SW 1271 (cell line): ENCODE results near the gene RPL15.
A peak's percentile ranks its signal among the peaks of the same experiment; 100 is the strongest.

Experiments
- DNase-seq, 2 experiments: peaks; one replicate each; lab custom pipeline; 2025; lab: John Stamatoyannopoulos, UW

Gene RPL15

DNA sequence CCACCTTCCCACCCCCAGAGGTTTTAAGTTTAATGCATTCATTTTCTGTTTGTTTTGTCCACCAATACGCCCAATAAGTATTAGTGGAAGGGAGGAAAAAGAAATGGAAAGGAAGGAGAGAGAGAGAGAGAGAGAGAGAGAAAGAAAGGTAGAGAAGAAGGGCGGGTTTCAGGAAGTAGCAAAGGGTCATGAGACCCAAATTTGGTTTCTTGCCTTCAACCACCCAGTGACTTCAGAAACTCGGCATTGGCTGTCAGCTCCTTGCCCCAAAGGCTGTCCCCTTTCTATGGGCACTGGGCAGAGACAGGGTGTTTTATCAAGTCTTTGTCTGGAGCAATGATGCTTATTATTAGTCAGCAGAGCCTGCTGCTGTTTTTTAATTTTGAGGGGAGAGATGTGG is 14.7 kb downstream of the RPL15 start:
- DNase-seq: no peak

DNA sequence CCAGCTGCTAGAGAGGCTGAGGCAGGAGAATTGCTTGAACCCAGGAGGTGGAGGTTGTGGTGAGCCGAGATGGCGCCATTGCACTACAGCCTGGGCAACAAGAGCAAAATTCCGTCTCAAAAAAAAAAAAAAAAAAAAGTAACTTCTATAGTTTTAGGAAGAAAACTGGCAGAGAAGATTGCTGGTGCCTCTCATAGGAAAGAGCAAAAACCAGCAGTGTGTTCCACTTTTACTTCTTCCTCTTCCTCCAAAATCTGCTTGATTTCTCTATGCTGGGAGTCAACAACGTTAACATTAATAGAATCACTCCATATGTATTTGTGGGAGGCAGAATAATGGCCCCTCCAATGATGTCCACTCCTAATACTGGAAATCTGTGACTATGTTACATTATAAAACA is 15.6 kb downstream of the RPL15 start:
- DNase-seq: no peak

DNA sequence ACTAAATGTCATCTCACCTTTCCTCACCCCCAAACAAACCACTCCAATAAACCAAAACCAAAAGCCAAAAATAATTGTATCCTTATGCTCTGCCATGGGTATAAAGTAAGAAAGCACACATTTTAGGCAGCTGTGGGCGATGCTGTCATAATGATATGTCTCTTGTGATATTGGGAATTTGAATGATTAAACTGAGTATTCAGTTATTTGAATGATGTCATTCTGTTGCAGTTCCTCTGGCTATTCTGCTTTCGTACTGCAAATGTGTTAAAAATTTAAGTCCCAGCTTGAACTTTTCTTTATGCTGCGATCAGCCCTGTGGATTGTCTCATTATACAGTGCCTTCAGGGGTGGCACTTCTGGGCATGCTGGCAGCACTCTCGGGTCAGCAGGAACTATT is 17.3 kb downstream of the RPL15 start:
- no peak for DNase-seq

DNA sequence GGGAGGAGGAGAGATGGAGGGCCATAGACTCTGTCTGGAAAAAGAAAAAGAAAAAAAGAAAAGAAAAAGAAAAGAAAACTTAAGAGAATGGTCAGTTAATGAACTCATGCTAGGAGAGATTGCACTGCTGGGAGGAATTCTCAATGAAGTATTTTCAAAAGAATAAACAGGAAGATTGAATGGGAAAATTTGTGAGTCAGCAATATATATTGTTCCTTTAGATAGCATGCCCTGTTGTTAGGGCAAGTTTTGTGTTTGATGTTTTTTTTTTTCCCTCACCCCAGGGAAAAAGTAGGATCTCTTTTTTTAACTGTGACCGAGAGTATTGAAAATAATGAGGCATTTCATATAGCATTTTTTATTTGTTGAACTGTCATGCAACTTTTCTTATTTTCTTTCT is 20.4 kb downstream of the RPL15 start:
- DNase-seq: no peak

DNA sequence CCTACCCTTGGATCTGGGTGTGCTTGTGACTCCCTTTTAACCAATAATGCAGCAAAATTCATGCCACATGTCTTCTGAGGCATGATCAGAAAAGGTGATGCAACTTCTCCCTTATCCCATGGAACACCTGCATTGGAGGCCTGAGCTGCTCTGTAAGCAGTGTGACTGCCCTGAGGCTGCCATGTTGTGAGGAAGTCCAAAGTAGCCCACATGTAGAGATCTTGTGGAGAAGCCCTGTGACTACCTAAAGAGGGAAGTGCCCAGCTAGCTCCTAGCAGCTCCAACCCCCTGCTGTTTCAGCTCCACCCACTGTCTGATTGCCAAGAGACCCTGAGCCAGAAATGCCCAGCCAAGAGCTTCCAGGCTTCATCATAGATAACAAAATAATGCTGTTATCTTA is 21.8 kb downstream of the RPL15 start:
- DNase-seq: no peak

DNA sequence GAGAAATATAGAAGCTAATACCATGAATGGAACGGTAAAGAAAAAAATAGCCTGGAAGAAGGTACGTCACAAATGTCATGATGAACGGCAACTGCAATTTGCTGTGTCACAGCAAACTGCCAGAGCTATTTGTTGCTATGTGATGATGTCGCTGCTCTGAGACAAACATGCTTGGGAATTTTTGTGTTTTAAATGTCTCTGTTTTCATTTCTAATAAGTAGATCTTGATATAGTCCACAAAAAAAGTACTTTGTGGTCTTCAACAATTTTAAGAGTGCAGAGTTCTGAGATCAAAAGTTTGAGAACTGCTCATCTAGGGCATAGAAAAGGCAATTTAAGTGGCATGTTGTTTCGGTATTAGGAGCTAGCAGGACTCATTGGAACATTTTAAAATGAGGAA is 23.8 kb downstream of the RPL15 start:
- DNase-seq: no peak

DNA sequence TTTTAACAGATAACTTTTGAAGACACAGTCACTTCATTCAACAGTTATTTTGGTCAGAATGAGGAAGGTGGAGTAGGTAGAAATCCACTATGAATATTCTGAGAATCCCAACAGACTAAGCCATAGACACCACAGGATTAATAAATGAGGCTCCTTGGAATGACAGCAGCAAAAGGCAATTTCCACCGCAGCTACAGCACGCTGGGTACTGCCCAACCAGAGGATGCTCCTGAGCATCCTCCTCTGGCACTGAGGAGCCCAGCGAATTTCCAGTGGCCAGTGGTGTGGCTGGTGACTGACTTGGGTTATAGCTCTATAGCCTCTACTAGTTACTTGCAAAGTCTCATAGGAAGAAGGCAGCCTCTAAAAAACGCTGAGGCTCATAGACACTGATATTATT is 24.5 kb downstream of the RPL15 start:
- no peak for DNase-seq

DNA sequence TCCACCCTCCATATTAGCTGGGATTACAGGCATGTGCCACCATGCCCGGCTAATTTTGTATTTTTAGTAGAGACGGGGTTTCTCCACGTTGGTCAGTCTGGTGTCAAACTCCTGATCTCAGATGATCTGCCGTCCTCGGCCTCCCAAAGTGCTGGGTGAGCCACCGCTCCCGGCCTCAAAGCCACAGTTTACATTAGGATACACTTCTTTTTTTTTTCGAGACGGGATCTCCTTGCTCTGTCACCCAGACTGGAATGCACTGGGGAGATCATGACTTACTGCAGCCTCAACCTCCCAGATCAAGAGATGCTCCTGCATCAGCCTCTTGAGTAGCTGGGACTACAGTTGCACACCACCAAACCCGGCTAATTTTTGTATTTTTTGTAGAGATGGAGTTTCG is 25.6 kb downstream of the RPL15 start:
- no peak for DNase-seq

DNA sequence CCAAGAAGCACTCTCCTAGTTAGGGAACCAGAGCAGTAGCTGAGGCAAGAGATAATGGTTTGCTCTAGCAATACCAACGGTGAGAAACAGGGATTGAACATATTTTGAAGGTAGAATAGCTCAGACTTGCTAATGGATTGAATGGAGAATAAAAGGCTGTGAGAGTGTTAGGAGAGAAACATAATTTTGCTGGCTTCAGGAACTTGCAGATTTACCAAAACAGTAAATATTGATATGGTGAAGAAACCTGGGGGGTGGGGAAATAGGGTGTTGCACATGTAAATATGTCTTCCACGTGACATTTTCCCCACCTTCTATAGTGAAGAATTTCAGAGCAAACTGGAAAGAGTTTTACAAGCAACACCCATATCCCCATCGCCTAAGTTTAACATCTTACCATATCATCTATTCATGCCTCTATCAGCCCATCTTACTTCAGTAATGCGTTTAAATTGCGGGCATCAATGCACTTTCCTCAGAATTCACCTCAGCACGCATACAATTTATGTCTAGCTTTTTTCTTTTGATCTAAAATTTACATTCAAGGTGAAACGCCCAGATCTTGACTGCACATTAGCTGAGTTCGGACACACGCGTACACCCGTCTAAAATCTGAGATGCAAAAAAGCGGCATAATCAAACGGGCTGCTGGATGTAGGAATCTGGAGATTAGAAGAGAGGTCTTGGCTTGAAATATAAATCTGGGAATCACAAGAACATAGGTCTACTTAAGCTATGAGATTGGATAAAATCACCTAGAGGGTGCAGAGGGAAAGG is 27.3 kb downstream of the RPL15 start:
- DNase-seq: no peak

DNA sequence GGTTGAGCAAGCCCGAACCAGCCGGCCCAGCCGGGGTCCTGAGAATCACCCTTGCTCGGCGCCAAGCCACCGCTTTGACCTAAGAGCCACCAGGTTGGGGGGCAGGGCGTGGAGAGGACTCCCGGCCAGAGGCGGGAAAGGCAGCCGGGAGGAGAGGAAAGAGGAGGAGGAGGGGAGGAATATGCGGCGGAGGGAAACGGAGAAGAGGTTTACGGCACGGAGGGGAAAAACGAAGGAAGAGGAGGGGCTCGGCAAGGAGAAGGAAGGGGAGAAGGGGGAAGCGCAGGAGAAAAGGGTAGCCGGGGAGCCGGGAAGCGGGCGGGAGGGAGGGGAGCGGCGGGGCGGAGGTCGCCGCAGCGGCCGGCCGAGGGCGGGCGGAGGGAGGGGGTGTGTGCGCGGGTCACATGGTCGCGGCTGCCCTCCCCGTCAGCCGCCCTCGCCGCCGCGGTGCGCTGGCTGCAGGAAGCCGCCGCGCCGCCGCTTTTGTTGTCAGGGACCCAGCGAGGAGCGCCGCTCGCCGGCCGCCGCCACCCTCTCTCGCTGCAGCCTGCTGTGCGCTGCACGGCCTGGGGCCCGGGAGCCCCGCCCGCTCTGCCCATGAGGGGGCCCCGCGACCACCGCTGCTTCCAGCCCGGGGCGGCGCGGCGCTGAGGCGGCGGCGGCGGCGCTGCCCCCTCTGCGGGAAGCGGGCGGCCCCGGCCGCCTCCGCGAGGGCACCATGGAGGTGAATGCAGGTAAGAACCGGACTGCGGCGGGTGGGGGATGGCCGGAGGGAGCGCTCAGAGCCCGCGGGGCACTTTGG is 28.1 kb downstream of the RPL15 start, which contains the start of gene NR1D2:
Gene NR1D2 (plus strand): TSS at position 426 of the 802 bp plus-strand sequence. CDS start 293 bp downstream, at position 719.
- peak in 1 of 2 experiments; percentile 74 for DNase-seq

DNA sequence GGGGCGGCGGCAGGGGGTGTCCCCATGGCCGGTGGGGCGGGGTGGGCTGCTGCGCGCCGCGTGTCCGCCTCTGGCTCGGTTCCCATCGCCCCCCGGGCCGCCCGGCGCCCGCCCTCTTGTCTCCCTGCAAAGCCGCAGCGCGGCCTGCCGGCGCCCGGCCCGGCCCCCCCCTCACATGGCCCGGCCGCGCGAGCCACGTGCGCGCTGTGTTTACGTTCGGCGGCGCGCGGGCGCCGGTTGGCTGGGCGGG is 28.7 kb downstream of the RPL15 start:
- no peak for DNase-seq

DNA sequence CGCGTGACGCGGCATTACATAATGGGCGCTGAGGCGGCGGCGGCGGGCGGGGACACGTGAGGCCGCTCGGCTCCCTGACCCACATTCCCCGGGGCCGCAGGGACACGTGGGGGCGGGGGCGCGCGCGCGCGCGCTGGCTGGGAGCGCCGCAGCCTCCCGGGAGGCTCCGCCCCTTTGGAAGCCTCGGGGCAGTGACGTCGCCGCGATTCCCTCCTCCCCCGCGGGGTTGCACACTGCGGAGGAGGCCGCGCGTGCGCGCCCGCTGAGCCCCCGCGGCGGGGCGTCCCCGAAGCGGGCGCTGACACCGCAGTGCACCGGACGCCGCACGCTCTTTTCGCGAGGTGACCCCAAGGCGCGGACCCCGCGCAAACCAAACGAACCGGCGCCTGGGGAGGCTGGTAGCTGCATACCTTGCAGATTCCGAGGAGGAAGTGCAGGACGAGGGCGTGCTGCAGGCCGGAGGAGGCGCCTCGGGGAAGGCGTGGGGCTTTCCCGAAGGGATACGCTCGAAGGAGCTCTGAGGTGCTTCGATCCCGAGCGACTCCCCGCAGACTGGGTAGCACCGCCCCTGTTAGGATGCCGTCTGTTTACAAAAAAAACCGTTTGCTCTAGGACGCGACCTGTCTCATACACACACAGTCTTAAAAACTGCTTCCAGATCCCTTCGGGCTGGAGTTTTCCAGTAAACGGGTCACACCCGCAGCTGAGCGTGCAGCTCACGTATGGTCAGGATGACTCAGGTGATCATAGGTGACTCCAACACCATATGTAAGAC is 29.2 kb downstream of the RPL15 start:
- DNase-seq: peak; percentile 90 to 93

DNA sequence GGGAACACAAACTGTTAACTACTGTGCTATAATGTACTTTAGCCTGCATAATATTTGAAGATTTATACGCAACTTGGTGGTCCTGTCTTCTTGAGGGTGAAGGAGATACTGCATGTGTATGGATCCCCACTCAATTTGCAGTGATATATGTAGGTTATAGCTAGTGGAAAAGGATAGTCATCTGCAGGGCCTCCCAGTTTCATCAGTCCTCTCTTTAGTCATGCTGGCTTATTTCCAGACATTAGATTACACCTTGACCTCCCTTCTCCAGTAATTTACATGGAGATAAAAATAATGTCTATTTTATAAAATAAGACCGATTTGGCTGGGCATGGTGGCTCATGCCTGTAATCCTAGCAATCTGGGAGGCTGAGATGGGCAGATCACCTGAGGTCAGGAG is 31.8 kb downstream of the RPL15 start:
- DNase-seq: no peak

DNA sequence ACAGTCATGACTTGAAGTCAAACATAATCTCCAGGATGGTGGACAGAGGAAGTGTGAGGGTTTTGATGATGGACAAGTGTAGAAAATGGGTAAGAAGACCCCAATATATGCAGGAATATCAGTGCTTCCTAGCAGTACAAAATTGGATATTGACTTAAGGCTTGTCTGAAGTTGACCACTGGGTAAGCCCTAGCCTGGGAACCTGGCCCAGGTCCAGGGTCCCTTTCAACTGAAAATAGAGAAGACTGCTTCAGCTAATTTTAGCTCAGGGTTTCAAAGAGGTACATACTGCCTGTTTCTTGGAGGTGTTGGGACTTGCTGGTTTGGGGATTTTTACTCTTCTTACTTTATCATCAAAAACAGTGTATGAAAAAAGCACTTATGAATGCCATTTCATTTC is 32.9 kb downstream of the RPL15 start:
- no peak for DNase-seq

DNA sequence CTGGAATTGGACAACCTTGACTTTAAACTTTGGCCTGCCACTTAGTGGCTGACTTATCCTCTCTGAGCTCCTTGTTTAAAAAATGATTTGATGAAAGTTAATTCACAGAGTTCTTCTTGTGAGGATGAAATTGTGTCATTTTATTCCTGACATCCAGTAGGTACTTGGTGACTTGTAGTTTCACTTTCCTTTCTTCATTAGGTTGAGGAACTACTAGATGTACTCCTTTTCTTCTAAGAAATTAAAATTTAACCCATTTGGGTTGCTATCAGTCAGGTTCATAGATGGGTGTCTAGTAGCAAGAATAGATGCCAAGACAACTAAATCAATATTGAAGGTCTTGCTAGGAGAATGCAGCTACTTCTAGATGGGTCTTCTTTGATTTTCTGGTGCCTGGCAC is 33.4 kb downstream of the RPL15 start:
- DNase-seq: no peak

DNA sequence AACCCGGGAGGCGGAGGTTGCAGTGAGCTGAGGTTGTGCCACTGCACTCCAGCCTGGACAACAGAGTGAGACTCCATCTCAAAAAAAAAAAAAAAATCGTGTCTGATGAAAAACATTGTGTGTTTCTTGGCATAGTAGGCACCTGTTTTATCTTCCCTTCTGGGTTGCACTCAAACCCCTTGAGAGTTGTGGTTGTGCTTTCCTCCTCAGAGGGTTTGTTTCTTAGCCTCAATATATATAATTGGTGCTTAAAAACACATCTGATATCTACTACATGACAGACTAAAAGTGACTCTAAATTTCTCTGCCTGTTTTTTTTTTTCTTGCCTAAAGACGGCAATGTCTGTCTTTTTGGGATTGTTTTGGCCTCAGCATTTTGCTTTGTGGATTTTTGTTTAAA is 35.7 kb downstream of the RPL15 start:
- no peak for DNase-seq

DNA sequence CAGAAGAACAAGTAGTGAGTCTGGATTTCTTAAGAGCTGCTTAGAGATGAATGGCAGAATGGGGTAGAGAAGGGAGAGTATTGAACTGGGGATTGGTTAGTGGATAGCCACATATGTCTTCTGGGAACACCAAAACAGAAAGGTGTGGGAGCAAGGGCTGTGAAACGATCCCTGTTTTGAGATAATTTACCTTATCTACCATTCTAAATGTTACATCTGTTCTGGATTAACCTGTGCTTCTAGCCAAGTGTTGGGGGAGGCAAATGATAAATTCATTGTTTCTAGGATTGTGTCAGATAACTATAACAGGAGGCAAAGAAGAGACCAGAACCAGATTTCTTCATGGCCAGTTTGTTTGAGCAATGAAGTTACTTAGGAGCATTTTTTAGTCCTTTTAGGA is 36.6 kb downstream of the RPL15 start:
- DNase-seq: no peak

DNA sequence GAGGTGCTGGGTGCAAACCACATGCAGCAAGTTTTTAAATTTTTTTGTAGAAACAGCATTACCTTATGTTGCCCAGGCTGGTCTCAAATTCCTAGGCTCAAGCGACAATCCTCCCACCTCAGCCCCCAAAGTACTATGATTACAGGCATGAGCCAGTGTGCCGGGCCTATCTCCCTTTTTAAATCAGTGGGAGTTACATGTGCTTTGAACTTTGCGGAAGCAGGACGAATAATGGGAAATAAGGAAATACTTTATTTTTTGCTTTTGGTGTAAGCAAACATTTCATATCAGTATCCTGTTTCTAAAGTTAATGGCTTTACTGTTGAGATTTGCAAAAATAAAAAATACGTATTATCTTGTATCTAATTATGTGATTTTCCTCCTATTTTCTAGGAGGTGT is 37.2 kb downstream of the RPL15 start:
- DNase-seq: no peak

DNA sequence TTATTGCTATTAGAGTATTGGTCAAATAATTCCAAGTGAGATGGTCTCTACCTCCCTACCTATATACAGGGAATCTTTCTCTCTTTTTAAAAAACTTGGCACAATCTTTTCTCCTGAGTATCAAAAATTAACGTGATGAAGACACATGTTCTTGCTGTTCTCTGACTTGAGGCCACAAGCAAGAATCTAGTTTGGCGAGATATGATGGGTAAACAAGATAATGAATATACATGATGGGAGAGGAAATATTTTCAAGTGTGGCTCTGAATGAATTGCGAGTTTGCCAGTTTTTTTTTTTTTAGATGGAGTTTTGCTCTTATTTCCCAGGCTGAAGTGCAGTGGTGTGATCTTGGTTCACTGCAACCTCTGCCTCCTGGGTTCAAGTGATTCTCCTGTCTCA is 39.8 kb downstream of the RPL15 start:
- no peak for DNase-seq

DNA sequence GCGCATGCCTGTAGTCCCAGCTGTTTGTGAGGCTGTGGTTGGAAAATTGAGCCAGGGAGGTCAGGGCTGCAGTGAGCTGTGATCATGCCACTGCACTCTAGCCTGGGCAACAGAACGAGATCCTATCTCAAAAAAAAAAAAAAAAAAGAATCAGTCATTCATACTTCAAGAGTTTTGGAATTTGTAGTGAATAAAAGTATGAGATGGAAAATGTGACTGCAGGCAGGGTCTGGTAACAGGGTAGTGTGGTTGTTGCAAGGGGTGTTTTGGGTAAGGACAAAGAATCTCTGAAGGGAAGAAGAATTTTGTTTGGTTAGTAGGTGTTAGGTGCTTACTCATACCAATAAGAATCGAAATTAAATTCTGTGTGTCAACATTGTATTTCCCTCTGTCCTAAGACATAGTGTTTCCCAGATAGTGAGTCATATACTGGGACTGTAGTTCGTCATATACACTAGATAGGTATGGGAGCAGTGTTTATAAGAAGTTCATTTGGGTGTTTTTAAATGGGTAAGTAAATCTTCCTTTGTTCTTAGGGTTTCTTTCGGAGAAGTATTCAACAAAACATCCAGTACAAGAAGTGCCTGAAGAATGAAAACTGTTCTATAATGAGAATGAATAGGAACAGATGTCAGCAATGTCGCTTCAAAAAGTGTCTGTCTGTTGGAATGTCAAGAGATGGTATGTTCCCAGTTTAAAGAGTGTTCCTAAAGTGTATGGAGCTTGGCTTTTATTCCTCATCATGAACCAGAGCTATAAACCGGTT is 42.4 kb downstream of the RPL15 start:
- peak; percentile 40 to 89 for DNase-seq

DNA sequence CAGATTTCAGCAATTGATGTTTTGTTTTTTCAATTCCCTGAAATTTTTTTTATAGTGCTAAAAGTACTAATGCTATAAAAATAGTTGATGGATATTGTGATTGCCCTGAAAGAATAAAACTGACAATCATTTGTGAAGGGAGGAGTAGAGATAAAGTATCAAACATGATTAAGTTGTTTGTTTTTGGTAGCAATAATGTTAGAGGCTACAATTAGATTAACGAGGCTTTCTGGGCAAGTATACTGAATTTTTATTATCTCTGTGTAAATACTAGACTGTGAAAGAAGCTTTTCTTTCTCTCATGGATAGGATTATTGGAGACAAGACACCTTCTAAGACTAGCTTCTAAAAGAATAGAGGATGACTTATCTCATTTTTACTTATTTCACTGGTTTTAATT is 43.7 kb downstream of the RPL15 start:
- DNase-seq: no peak

DNA sequence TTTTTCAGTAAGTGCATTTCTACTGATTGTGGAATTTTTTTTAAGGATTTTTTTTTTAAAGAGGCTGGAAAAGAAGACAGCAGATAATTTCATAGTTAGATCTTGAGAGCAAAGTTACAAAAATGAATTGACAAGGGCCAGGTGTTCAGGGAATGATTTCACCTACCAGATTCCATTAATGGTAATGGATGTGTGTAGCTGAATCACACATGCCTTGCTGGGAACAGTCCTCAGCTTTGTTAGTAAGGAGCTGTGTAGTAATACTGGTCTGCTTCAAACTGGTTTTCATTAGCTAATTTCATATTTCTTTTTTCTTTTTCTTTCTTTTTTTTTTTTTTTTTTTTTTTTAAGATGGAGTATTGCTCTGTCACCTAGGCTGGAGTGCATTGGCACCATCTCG is 44.1 kb downstream of the RPL15 start:
- no peak for DNase-seq
